Tibial nerve (tissue), 4 donors: ENCODE data around the gene ZNF512.

Source experiments
- CTCF ChIP-seq, 5 experiments: fragments of 200-600 bp in 3 of 5; fragments of 450-650 bp in 2 of 5; sonication (generic) in 3 of 5; IDR thresholded peaks; one replicate each; pipeline ENCODE4 v1.5.1; 2016 to 2019; ENCODE audit warnings: antibody characterized with exemption in 5 of 5, mild to moderate bottlenecking in 3 of 5, moderate library complexity in 2 of 5
- EP300 ChIP-seq, 2 donors: sonication (generic); formaldehyde crosslinking; IDR thresholded peaks; one replicate each; pipeline ENCODE4 v1.6.1; 2017; ENCODE audit warnings: antibody characterized with exemption in 2 of 2, mild to moderate bottlenecking in 1 of 2
- POLR2A ChIP-seq, 2 donors: fragments of 450-650 bp; IDR thresholded peaks; one replicate each; pipeline ENCODE4 v1.6.1; 2017; ENCODE audit warnings: antibody characterized with exemption in 2 of 2, mild to moderate bottlenecking in 2 of 2, moderate library complexity in 2 of 2

- TF ChIP-seq CTCF (IDR thresholded peaks at IDR 0.05): no peak
- no peak for TF ChIP-seq POLR2A (IDR thresholded peaks at IDR 0.05)
- TF ChIP-seq EP300 (IDR thresholded peaks at IDR 0.05): no peak
Measured at GRCh38 chr2:27634291-27634690, 51.4 kb downstream of the ZNF512 start.
